Measurements from ENCODE around the gene KRTAP10-4. TPM values are rescaled to one million over a fixed set of nuclear protein-coding genes. Genes with fewer than 3 reads are reported as not detected.
A peak's percentile ranks its signal among the peaks of the same experiment; 100 is the strongest.
"Not testable (repeated sequence)": the region's sequence is repeated elsewhere in the genome, so short reads cannot be mapped to it uniquely, and the experiment has no call there.

The KRTAP10-4 gene
- total RNA-seq, 1 experiment from 2014 or later = not detected

GRCh38 chr21:44589586-44590305 lies 16.2 kb downstream of the KRTAP10-4 start:
- in situ Hi-C loops (cut with HindIII; ENCODE audit: low pct_unique_long_range_greater_than_20kb, low sequenced_read_pairs) = no loop called here
- no peak for DNase-seq (ENCODE audit: low read depth, low spot score)

GRCh38 chr21:44590311-44590721 lies 16.8 kb downstream of the KRTAP10-4 start:
- no peak for DNase-seq (ENCODE audit: low read depth, low spot score)
- in situ Hi-C loops (cut with HindIII; ENCODE audit: low pct_unique_long_range_greater_than_20kb, low sequenced_read_pairs) = no loop called here

GRCh38 chr21:44590897-44591800 lies 17.6 kb downstream of the KRTAP10-4 start:
- in situ Hi-C loops (cut with HindIII; ENCODE audit: low pct_unique_long_range_greater_than_20kb, low sequenced_read_pairs); DNase-seq (ENCODE audit: low read depth, low spot score): not testable (repeated sequence)

GRCh38 chr21:44591801-44592130 lies 18.2 kb downstream of the KRTAP10-4 start:
- in situ Hi-C loops (cut with HindIII; ENCODE audit: low pct_unique_long_range_greater_than_20kb, low sequenced_read_pairs) = not testable (repeated sequence)

GRCh38 chr21:44592446-44593311 lies 19.1 kb downstream of the KRTAP10-4 start, which contains the start of gene KRTAP10-6:
Gene KRTAP10-6, minus strand, starts transcription at chr21:44592505. Its CDS starts 21 bp downstream, at chr21:44592484.
- no peak for DNase-seq (ENCODE audit: low read depth, low spot score)
- in situ Hi-C loops (cut with HindIII; ENCODE audit: low pct_unique_long_range_greater_than_20kb, low sequenced_read_pairs) = no loop called here

More at GRCh38 chr21:44591801-44592130, 18.2 kb downstream of the KRTAP10-4 start:
- not testable (repeated sequence) for DNase-seq (ENCODE audit: low read depth, low spot score)

- in situ Hi-C loops (cut with HindIII; ENCODE audit: low pct_unique_long_range_greater_than_20kb, low sequenced_read_pairs) = no loop called here
- no peak for DNase-seq (ENCODE audit: low read depth, low spot score)
Measured at GRCh38 chr21:44593598-44594405, 20.3 kb downstream of the KRTAP10-4 start.

GRCh38 chr21:44594406-44594916 lies 20.9 kb downstream of the KRTAP10-4 start:
- in situ Hi-C loops (cut with HindIII; ENCODE audit: low pct_unique_long_range_greater_than_20kb, low sequenced_read_pairs) = no loop called here
- no peak for DNase-seq (ENCODE audit: low read depth, low spot score)

GRCh38 chr21:44595524-44595923 lies 22.0 kb downstream of the KRTAP10-4 start:
- in situ Hi-C loops (cut with HindIII; ENCODE audit: low pct_unique_long_range_greater_than_20kb, low sequenced_read_pairs) = no loop called here

GRCh38 chr21:44596068-44596725 lies 22.7 kb downstream of the KRTAP10-4 start:
- in situ Hi-C loops (cut with HindIII; ENCODE audit: low pct_unique_long_range_greater_than_20kb, low sequenced_read_pairs) = no loop called here
- DNase-seq (ENCODE audit: low read depth, low spot score) = no peak

More at GRCh38 chr21:44595524-44595923, 22.0 kb downstream of the KRTAP10-4 start:
- DNase-seq (ENCODE audit: low read depth, low spot score) = no peak

- in situ Hi-C loops (cut with HindIII; ENCODE audit: low pct_unique_long_range_greater_than_20kb, low sequenced_read_pairs) = no loop called here
- no peak for DNase-seq (ENCODE audit: low read depth, low spot score)
Measured at GRCh38 chr21:44598061-44598460, 24.5 kb downstream of the KRTAP10-4 start.

GRCh38 chr21:44599264-44600029 lies 25.9 kb downstream of the KRTAP10-4 start:
- DNase-seq (ENCODE audit: low read depth, low spot score) = no peak
- in situ Hi-C loops (cut with HindIII; ENCODE audit: low pct_unique_long_range_greater_than_20kb, low sequenced_read_pairs) = no loop called here

GRCh38 chr21:44600118-44600978 lies 26.8 kb downstream of the KRTAP10-4 start, which contains the start of gene KRTAP10-7:
Gene KRTAP10-7, plus strand, starts transcription at chr21:44600597. Its CDS starts 25 bp downstream, at chr21:44600622.
- in situ Hi-C loops (cut with HindIII; ENCODE audit: low pct_unique_long_range_greater_than_20kb, low sequenced_read_pairs); DNase-seq (ENCODE audit: low read depth, low spot score): not testable (repeated sequence)

GRCh38 chr21:44601091-44601490 lies 27.6 kb downstream of the KRTAP10-4 start:
- DNase-seq (ENCODE audit: low read depth, low spot score) = peak; percentile 11
- in situ Hi-C loops (cut with HindIII; ENCODE audit: low pct_unique_long_range_greater_than_20kb, low sequenced_read_pairs) = not testable (repeated sequence)

- no peak for DNase-seq (ENCODE audit: low read depth, low spot score)
- in situ Hi-C loops (cut with HindIII; ENCODE audit: low pct_unique_long_range_greater_than_20kb, low sequenced_read_pairs) = no loop called here
Measured at GRCh38 chr21:44601596-44602462, 28.3 kb downstream of the KRTAP10-4 start.

Data from SK-MEL-5 (cell line).